MCF 10A (cell line): ENCODE results near the gene KCTD16. TPM values are rescaled to one million over a fixed set of nuclear protein-coding genes. Genes with fewer than 3 reads are reported as not detected.

Experiments
- BruUV-seq: library from RNA; stranded (reverse); fragments of 400-500 nt; replicated peaks from 2 replicates; lab custom pipeline; 2021; lab: Mats Ljungman, UMichigan
- CTCF ChIA-PET: fragments of 300-600 bp; sonication (Branson Sonifier 250); formaldehyde crosslinking; extraction: SDS; loops from one replicate; lab custom pipeline; 2021; ENCODE audit warnings: antibody characterized with exemption, inconsistent platforms; lab: Yijun Ruan, JAX
- POLR2A ChIA-PET: fragments of 300-600, 350-650 bp; sonication (Branson Sonifier 250); formaldehyde crosslinking; extraction: SDS; loops from one replicate; lab custom pipeline; 2020; ENCODE audit warnings: antibody characterized with exemption, inconsistent platforms; lab: Yijun Ruan, JAX
- DNase-seq: peaks from one replicate; pipeline ENCODE4 v3.0.0-alpha.2; 2018; ENCODE audit not compliant: unreplicated experiment
- H3K27ac Mint-ChIP-seq: one replicate; pipeline ENCODE4 v1.8.0; 2022; ENCODE audit warnings: mild to moderate bottlenecking, low read depth, mixed read lengths; ENCODE audit not compliant: unreplicated experiment
- H3K27me3 Mint-ChIP-seq: one replicate; pipeline ENCODE4 v1.8.0; 2022; ENCODE audit warnings: mixed read lengths; ENCODE audit not compliant: insufficient read depth, unreplicated experiment
- H3K36me3 Mint-ChIP-seq: one replicate; pipeline ENCODE4 v1.8.0; 2022; ENCODE audit warnings: mild to moderate bottlenecking, moderate library complexity, mixed read lengths; ENCODE audit not compliant: insufficient read depth, unreplicated experiment
- H3K4me1 Mint-ChIP-seq: one replicate; pipeline ENCODE4 v1.8.0; 2022; ENCODE audit warnings: mixed read lengths; ENCODE audit not compliant: insufficient read depth, unreplicated experiment
- H3K4me3 Mint-ChIP-seq: one replicate; pipeline ENCODE4 v1.8.0; 2022; ENCODE audit warnings: mild to moderate bottlenecking, moderate library complexity, mixed read lengths; ENCODE audit not compliant: unreplicated experiment
- H3K9me3 Mint-ChIP-seq: one replicate; pipeline ENCODE4 v1.8.0; 2022; ENCODE audit warnings: mixed read lengths; ENCODE audit not compliant: unreplicated experiment
- intact Hi-C: fragments of 100-400 bp; cut with micrococcal nuclease; formaldehyde crosslinking; loops from 2 replicates; pipeline ENCODE4 v1.14.1; 2022
- total RNA-seq: library from RNA; stranded (reverse); gene quantifications from 2 replicates; pipeline ENCODE4 v1.2.3, GENCODE V29; 2022
- TF ChIP-seq, protein P1 (sequence below): fragments of 200-600 bp; IDR thresholded peaks from one replicate; pipeline ENCODE4 v1.8.0; 2022; ENCODE audit warnings: antibody characterized with exemption, mild to moderate bottlenecking; ENCODE audit not compliant: unreplicated experiment

Gene KCTD16
- total RNA-seq, 1 experiment from 2014 or later = 0.16 TPM

DNA sequence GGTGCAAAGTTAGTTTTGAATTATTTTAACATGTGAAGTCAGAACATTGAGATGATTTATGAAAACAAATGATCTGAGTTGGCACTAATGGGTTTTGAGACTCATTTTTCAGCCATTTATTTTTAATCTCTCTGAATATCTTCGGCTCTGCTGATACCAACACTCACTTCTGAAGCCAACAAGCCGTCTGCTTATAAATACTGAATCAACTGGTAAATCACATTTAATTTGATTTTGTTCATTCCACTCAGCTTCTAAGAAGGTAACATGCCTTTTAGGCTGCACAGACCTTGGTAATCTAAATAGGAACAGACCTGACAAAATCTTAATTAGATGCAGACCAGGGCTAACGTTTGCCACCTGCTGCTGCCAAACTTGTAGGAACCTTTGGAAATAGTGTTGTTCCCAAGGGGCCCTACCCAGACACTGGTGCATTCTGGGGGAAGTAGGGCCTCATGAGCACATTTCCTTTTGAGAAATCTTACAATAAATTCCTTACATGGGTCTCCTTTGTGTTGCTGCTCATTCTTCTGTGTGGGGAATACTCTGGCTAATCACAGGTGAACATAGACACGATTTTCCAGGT is 182.2 kb downstream of the KCTD16 start:
- CTCF ChIA-PET = interaction anchor here (0.6 to 1.3 kb wide), 4 partner anchors 17 to 1366 kb away, joined by 3 to 4 read pairs (median 3); no protein-coding TSS in a partner anchor

DNA sequence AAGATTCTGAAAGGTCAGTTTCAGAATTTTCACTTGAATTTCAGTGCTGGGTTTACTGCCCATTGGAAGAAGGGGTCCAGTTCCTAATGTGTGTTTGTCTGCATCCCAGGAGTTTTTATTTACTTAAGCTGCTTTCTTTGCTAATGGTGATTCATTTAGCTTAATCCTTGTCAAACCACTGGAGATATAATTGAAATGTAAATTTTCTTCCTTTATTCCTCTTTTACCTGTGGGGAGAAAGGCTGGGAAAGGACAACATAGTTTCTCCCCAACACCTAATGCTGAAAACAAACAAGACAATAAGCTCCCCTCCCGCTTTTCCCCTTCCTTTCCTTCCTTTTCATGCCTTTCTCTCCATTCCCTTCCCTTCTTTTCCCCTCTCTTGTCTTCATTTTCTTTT is 185.8 kb downstream of the KCTD16 start:
- POLR2A ChIA-PET = interaction anchor here (0.6 to 0.7 kb wide), 2 partner anchors 14 to 1695 kb away, joined by 3 read pairs; no protein-coding TSS in a partner anchor
- intact Hi-C loops = no loop called here
- no peak overlapping the region for H3K4me3 Mint-ChIP-seq
- no peaks in the 10 kb centered on the region for H3K27me3 Mint-ChIP-seq
- CTCF ChIA-PET = interaction anchor here (0.7 kb wide), 1 partner anchor 140 kb away, joined by 3 read pairs; no protein-coding TSS in a partner anchor
- no peaks in the 10 kb centered on the region for H3K36me3 Mint-ChIP-seq
- no peak for DNase-seq
- no peaks in the 10 kb centered on the region for H3K4me1 Mint-ChIP-seq
- H3K27ac Mint-ChIP-seq = no peak overlapping the region
- TF ChIP-seq, protein P1, sequence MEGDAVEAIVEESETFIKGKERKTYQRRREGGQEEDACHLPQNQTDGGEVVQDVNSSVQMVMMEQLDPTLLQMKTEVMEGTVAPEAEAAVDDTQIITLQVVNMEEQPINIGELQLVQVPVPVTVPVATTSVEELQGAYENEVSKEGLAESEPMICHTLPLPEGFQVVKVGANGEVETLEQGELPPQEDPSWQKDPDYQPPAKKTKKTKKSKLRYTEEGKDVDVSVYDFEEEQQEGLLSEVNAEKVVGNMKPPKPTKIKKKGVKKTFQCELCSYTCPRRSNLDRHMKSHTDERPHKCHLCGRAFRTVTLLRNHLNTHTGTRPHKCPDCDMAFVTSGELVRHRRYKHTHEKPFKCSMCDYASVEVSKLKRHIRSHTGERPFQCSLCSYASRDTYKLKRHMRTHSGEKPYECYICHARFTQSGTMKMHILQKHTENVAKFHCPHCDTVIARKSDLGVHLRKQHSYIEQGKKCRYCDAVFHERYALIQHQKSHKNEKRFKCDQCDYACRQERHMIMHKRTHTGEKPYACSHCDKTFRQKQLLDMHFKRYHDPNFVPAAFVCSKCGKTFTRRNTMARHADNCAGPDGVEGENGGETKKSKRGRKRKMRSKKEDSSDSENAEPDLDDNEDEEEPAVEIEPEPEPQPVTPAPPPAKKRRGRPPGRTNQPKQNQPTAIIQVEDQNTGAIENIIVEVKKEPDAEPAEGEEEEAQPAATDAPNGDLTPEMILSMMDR = no peak
- BruUV-seq = no TSS peak
- H3K9me3 Mint-ChIP-seq = no peaks in the 10 kb centered on the region

More for the DNA sequence above, 182.2 kb downstream of the KCTD16 start:
- Mint-ChIP-seq H3K27ac (no peak overlapping the region), H3K36me3 (no peaks in the 10 kb centered on the region), H3K9me3 (no peaks in the 10 kb centered on the region), H3K4me3 (no peak overlapping the region), H3K27me3 (no peaks in the 10 kb centered on the region), H3K4me1 (no peaks in the 10 kb centered on the region)
- POLR2A ChIA-PET = no interaction called here
- BruUV-seq = no TSS peak
- no peak for DNase-seq
- TF ChIP-seq, protein P1 = no peak
- intact Hi-C loops = no loop called here

DNA sequence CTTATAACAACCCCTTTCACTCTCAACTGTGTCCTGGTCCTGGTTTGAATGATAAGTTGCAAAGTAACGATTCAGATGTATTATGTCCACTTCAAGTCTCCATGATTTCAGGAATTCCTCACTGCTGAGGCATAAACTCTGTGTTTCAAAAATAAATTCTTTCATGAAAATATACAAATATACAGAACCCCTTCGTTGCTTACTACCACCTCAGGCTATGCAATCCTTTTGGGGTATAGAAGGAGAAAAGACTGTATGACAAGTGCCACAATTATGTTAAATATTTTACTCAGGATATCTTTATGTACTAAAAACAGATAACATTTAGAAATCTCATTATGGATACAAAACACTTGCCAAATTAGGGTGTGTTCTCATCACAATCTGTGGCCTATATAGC is 190.7 kb downstream of the KCTD16 start:
- TF ChIP-seq, protein P1 = no peak
- intact Hi-C loops = no loop called here
- no TSS peak for BruUV-seq
- Mint-ChIP-seq H3K36me3 (no peaks in the 10 kb centered on the region), H3K27ac (no peak overlapping the region), H3K4me3 (no peak overlapping the region), H3K27me3 (no peaks in the 10 kb centered on the region), H3K4me1 (no peaks in the 10 kb centered on the region), H3K9me3 (no peaks in the 10 kb centered on the region)
- ChIA-PET CTCF (no interaction called here), POLR2A (interaction anchor here (0.6 kb wide), 1 partner anchor 720 kb away, joined by 3 read pairs; no protein-coding TSS in a partner anchor)
- DNase-seq = no peak

DNA sequence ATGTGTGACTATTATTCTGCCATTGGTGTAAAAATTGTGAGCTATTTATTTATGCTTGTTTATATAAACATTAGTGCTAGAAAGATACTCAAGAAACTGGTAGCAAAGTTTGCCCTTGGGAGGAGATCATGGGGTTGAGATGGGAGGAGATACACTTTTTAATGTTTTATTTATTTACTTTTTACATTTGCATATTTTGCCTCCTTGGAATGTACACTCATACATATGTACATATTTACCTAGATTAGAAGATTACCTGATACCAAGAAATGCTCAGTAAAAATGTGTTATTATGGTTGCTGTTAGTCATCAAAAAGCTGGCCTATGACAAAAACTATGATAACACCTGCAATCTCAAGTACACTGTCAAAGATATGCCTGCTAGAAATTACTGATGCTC is 195.2 kb downstream of the KCTD16 start:
- no peak overlapping the region for H3K27ac Mint-ChIP-seq
- H3K36me3 Mint-ChIP-seq = no peaks in the 10 kb centered on the region
- H3K4me1 Mint-ChIP-seq = peaks cover 12% of the 10 kb centered on the region
- no TSS peak for BruUV-seq
- no peaks in the 10 kb centered on the region for H3K27me3 Mint-ChIP-seq
- ChIA-PET POLR2A (interaction anchor here (0.6 kb wide), 1 partner anchor 1028 kb away, joined by 3 read pairs; no protein-coding TSS in a partner anchor), CTCF (no interaction called here)
- no peak overlapping the region for H3K4me3 Mint-ChIP-seq
- DNase-seq = no peak
- H3K9me3 Mint-ChIP-seq = no peaks in the 10 kb centered on the region
- TF ChIP-seq, protein P1 = no peak
- intact Hi-C loops = no loop called here
